Tibial nerve (tissue), 4 donors: ENCODE data around the gene LRP8. TPM values are rescaled to one million over a fixed set of nuclear protein-coding genes. Genes with fewer than 3 reads are reported as not detected.

Source experiments
- DNase-seq, 2 donors: peaks; one replicate each; pipeline ENCODE4 v3.0.0-alpha.2; 2019; ENCODE audit warnings: low spot score in 2 of 2
- H3K27ac ChIP-seq, 4 donors: fragments of 200-600 bp; sonication (generic) in 3 of 4; one replicate each; pipeline ENCODE4 v1.5.1; 2017 to 2019; ENCODE audit warnings: mild to moderate bottlenecking in 1 of 4
- H3K27me3 ChIP-seq, 2 donors: fragments of 200-600 bp; sonication (generic) in 1 of 2; one replicate each; pipeline versions ENCODE4 v1.5.1 to v1.6.0; 2017 to 2019
- H3K36me3 ChIP-seq, 3 donors: fragments of 200-600 bp; sonication (generic); one replicate each; pipeline ENCODE4 v1.5.1; 2018 to 2019
- H3K4me1 ChIP-seq, 4 donors: fragments of 200-600 bp; sonication (generic) in 3 of 4; one replicate each; pipeline ENCODE4 v1.5.1; 2017 to 2019
- H3K4me3 ChIP-seq, 4 donors: fragments of 200-600 bp; sonication (generic) in 3 of 4; one replicate each; pipeline ENCODE4 v1.5.1; 2017 to 2019; ENCODE audit warnings: mild to moderate bottlenecking in 1 of 4, moderate library complexity in 1 of 4
- H3K9me3 ChIP-seq, 4 donors: fragments of 200-600 bp; sonication (generic) in 3 of 4; one replicate each; pipeline ENCODE4 v1.5.1; 2017 to 2019
- EP300 ChIP-seq, 2 donors: sonication (generic); formaldehyde crosslinking; IDR thresholded peaks; one replicate each; pipeline ENCODE4 v1.6.1; 2017; ENCODE audit warnings: antibody characterized with exemption in 2 of 2, mild to moderate bottlenecking in 1 of 2
- POLR2A ChIP-seq, 2 donors: fragments of 450-650 bp; IDR thresholded peaks; one replicate each; pipeline ENCODE4 v1.6.1; 2017; ENCODE audit warnings: antibody characterized with exemption in 2 of 2, mild to moderate bottlenecking in 2 of 2, moderate library complexity in 2 of 2
- WGBS, 2 donors: methylation state at CpG; one replicate each; pipeline ENCODE4 v1.1.5; 2018; 5-methylcytosine and 5-hydroxymethylcytosine counted together
- total RNA-seq, 4 donors: library from RNA; depleted of rRNA; stranded (reverse); fragments of >200 nt; gene quantifications; one replicate each; pipeline ENCODE4 v1.1.0, GENCODE V29; 2016
- TF ChIP-seq, protein P1 (sequence below), 5 experiments: fragments of 200-600 bp in 3 of 5; fragments of 450-650 bp in 2 of 5; sonication (generic) in 3 of 5; IDR thresholded peaks; one replicate each; pipeline ENCODE4 v1.5.1; 2016 to 2019; ENCODE audit warnings: antibody characterized with exemption in 5 of 5, mild to moderate bottlenecking in 3 of 5, moderate library complexity in 2 of 5

LRP8 gene
- total RNA-seq, 4 donors from 2014 or later, result 2.2 to 15.0 (median 2.5) TPM

DNA sequence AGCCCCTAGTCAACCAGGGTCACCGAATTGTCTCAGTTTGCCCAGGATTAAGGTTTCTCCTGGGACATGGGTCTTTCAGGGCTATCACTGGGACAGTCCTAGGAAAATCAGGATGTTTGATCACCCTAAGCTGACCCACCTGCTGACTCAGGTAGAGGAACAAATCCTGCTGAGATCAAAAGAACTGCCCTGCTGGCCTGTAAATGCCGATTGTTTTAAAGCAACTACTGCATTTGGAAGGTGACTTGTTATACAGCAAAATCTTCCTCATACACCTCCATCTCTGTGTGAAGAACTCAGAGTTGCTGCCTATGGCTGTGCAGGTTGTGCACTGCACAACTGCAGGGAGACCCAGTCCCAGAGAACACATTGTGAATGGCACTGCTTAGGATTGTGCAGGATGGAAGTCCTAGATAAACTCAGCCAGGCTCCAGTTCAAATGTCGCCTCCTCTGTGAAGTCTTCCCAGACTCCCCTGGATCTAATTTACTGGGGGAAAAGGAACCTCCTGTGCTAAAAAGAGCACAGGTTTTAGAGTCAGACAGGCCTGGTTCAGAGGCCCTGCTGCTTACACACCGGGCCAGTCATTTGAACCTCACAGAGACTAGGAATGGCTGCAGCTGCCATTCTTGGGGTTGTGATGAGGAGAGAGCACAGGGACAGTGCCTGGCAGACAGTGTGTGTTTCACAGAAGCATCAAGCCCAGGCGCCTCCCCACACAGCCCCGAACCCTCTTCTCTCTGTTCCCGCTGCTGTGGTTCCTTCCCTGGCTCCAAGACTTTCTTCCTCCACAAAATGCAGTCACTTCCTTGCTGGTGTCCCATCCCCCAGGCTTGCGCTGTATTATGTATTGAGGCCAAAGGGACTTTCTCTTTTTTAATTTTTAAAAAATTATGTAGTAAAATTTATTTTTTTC is 23.2 kb upstream of the LRP8 start:
- peaks cover 0 to 2% (median 0%) of the 10 kb centered on the region in 4 donors for H3K9me3 ChIP-seq
- H3K4me1 ChIP-seq, result no peaks in the 10 kb centered on the region
- WGBS, 2 donors, result 84 to 87% methylated on average over 8 of the region's 8 CpGs
- H3K27me3 ChIP-seq, result no peaks in the 10 kb centered on the region
- no peaks in the 10 kb centered on the region for H3K36me3 ChIP-seq
- TF ChIP-seq EP300 (IDR thresholded peaks at IDR 0.05) (no peak), POLR2A (IDR thresholded peaks at IDR 0.05) (no peak)
- TF ChIP-seq, protein P1, sequence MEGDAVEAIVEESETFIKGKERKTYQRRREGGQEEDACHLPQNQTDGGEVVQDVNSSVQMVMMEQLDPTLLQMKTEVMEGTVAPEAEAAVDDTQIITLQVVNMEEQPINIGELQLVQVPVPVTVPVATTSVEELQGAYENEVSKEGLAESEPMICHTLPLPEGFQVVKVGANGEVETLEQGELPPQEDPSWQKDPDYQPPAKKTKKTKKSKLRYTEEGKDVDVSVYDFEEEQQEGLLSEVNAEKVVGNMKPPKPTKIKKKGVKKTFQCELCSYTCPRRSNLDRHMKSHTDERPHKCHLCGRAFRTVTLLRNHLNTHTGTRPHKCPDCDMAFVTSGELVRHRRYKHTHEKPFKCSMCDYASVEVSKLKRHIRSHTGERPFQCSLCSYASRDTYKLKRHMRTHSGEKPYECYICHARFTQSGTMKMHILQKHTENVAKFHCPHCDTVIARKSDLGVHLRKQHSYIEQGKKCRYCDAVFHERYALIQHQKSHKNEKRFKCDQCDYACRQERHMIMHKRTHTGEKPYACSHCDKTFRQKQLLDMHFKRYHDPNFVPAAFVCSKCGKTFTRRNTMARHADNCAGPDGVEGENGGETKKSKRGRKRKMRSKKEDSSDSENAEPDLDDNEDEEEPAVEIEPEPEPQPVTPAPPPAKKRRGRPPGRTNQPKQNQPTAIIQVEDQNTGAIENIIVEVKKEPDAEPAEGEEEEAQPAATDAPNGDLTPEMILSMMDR (IDR thresholded peaks at IDR 0.05), result no peak
- no peak overlapping the region for H3K4me3 ChIP-seq
- H3K27ac ChIP-seq, result no peak overlapping the region
- no peak for DNase-seq

DNA sequence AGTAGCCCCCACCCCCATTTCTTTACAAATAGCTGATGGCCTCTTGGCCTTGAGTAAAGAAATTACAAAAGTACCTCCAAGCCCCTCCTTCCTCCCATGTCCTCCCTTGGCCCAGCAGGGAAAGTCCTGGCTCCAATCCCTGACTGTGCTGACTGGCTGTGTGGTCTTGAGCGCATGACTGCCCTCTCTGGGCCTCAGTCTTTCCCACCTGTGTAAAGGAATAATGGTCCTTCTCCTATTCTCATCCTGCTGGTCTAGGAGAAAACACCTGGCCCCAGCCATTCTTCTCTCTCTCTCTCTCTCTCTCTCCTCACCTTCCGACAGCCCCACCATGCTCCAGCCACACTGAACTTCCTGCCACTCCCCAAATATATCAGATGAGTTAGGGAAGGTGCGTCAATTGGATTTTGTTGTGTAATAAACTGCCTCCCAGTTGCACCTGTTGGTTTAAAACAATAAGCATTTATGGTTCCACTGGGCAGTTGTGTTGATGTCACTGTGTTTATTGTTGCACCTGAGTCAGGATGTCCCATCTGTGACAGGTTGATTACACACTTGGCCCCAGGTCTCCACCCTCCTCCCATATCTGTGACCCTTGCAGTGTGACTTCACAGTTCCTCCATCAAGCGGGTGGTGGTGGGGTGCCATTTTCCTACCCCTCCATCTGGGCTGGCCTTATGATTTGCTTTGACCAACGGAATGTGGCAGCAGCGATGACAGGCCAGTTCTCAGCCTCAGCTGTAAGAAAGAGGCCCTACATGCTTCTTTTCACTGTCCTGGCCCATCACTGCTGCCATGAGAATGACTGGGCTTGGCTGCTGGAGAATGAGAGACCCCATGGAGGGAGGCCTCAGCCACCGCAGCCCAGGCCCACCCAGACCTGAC is 22.3 kb upstream of the LRP8 start:
- H3K27ac ChIP-seq, result no peak overlapping the region
- no peaks in the 10 kb centered on the region for H3K9me3 ChIP-seq
- no peaks in the 10 kb centered on the region for H3K36me3 ChIP-seq
- DNase-seq, result no peak
- no peak overlapping the region for H3K4me3 ChIP-seq
- no peaks in the 10 kb centered on the region for H3K27me3 ChIP-seq
- 88 to 91% methylated on average over 7 of the region's 7 CpGs for whole genome bisulfite sequencing, 2 donors
- TF ChIP-seq POLR2A (IDR thresholded peaks at IDR 0.05) (no peak), EP300 (IDR thresholded peaks at IDR 0.05) (no peak)
- TF ChIP-seq, protein P1 (IDR thresholded peaks at IDR 0.05), result no peak
- no peaks in the 10 kb centered on the region for H3K4me1 ChIP-seq

DNA sequence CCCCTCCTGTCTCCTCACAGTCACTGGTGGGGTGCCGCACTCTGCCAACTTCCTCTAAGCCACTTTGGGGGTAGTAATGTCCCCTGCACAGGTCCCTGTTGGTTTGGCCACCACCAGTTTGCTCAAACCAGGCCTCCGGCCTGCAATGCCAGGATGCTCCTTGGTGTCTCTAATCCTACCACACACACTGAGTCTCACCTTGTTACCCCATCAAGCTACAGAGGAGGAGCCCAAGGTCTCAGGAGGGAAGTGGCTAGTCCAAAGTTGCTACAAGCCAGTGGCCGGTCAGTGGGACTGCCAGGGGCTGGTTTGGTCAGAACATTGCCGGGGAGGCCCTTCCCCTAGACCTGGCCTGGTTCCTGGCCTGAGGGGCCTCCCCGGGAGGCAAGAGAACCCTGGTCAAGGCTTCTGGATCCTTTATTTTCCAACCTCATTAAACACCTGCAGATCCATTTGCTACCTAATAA is 21.5 kb upstream of the LRP8 start:
- TF ChIP-seq EP300 (IDR thresholded peaks at IDR 0.05) (no peak), POLR2A (IDR thresholded peaks at IDR 0.05) (no peak)
- TF ChIP-seq, protein P1 (IDR thresholded peaks at IDR 0.05), result no peak
- Histone ChIP-seq H3K27ac (no peak overlapping the region), H3K4me1 (no peaks in the 10 kb centered on the region), H3K36me3 (no peaks in the 10 kb centered on the region), H3K27me3 (no peaks in the 10 kb centered on the region), H3K4me3 (no peak overlapping the region), H3K9me3 (no peaks in the 10 kb centered on the region)
- WGBS, 2 donors, result 88 to 92% methylated on average over 5 of the region's 5 CpGs
- no peak for DNase-seq

DNA sequence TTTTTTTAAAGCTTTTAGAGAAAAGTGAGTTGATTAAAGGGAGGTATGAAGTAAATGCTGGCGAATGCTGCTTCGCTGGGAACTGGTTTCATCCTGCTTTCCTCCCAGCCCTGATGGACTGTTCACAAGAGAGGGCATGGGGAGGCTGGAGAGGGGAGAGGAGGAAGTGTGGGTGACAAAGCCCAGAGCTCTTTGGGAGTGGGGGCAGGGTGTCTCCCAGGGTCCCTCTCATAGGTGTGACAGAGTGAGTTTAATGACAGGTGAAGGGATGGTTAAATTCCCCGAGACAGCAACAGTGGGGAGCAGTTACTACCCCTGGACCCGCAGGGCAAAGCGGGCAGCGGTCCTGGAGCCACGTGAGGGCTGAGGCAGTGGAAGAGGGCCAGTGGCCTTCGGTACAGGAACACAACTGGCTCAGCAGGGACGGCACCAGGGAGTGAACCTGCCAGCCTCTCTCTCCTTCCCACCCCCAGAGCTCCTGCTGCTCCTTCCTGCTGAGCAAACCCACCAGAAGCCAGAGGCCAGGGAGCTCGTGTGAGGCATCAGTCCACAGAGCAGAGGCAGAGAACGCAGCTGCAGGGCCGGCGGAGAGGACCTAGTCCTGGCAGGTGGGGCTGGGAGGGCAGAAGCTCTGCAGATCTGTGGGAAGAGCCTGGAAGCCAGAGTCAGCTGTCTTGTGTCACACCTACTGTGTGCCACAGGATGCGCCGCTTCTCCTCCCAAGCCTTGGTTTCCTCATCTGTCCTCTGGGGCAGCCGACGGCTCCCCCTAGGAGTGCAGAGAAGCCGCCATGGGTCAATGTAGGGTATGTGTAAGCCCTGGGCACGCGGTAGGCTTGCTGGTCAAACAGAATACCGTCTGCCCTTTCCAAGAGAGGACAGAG is 20.9 kb upstream of the LRP8 start:
- no peaks in the 10 kb centered on the region for H3K27me3 ChIP-seq
- TF ChIP-seq, protein P1 (IDR thresholded peaks at IDR 0.05), result no peak
- TF ChIP-seq EP300 (IDR thresholded peaks at IDR 0.05) (no peak), POLR2A (IDR thresholded peaks at IDR 0.05) (no peak)
- no peaks in the 10 kb centered on the region for H3K4me1 ChIP-seq
- H3K4me3 ChIP-seq, result no peak overlapping the region
- WGBS, 2 donors, result 78 to 81% methylated on average over 19 to 21 of the region's 21 CpGs
- no peak overlapping the region for H3K27ac ChIP-seq
- no peak for DNase-seq
- H3K9me3 ChIP-seq, result no peaks in the 10 kb centered on the region
- H3K36me3 ChIP-seq, result no peaks in the 10 kb centered on the region
